H9 (cell line): ENCODE results near the gene SGIP1. TPM values are rescaled to one million over a fixed set of nuclear protein-coding genes. Genes with fewer than 3 reads are reported as not detected.

Experiments
- DNase-seq: peaks from one replicate; pipeline ENCODE4 v3.0.0-alpha.2; 2017
- H2AFZ ChIP-seq: one replicate; pipeline ENCODE4 v1.6.1; 2013; ENCODE audit warnings: mild to moderate bottlenecking, low read length, control low read depth, moderate library complexity
- H2AK5ac ChIP-seq: 2 replicates; pipeline ENCODE4 v1.6.1; 2013; ENCODE audit warnings: low read length, control low read depth, mixed read lengths; ENCODE audit not compliant: insufficient read length
- H2BK120ac ChIP-seq: one replicate; pipeline ENCODE4 v1.6.1; 2013; ENCODE audit warnings: low read depth, mild to moderate bottlenecking, low read length, control low read depth, inconsistent platforms; ENCODE audit not compliant: poor library complexity, severe bottlenecking
- H2BK12ac ChIP-seq: 2 replicates; pipeline ENCODE4 v1.6.1; 2013; ENCODE audit warnings: low read length, control low read depth, mixed read lengths, low read depth; ENCODE audit not compliant: insufficient read length
- H2BK15ac ChIP-seq: 2 replicates; pipeline ENCODE4 v1.6.1; 2013; ENCODE audit warnings: low read depth, low read length, control low read depth
- H2BK20ac ChIP-seq: one replicate; pipeline ENCODE4 v1.6.1; 2013; ENCODE audit warnings: low read depth, mild to moderate bottlenecking, low read length, control low read depth, inconsistent platforms; ENCODE audit not compliant: poor library complexity, severe bottlenecking
- H2BK5ac ChIP-seq: 2 replicates; pipeline ENCODE4 v1.6.1; 2013; ENCODE audit warnings: low read length, control low read depth, mixed read lengths; ENCODE audit not compliant: insufficient read length
- H3K14ac ChIP-seq: 2 replicates; pipeline ENCODE4 v1.6.1; 2013; ENCODE audit warnings: low read length, control low read depth; ENCODE audit not compliant: insufficient read depth
- H3K18ac ChIP-seq: 2 replicates; pipeline ENCODE4 v1.6.1; 2013; ENCODE audit warnings: low read depth, mild to moderate bottlenecking, mixed read lengths, low read length, control low read depth; ENCODE audit not compliant: insufficient read length
- H3K23ac ChIP-seq: 2 replicates; pipeline ENCODE4 v1.6.1; 2013; ENCODE audit warnings: low read length, control low read depth, mixed read lengths, low read depth; ENCODE audit not compliant: insufficient read length
- H3K23me2 ChIP-seq: 2 replicates; pipeline ENCODE4 v1.6.1; 2013; ENCODE audit warnings: low read depth, mild to moderate bottlenecking, mixed read lengths, low read length, control low read depth; ENCODE audit not compliant: insufficient read length, poor library complexity, severe bottlenecking
- H3K27ac ChIP-seq: 2 replicates; pipeline ENCODE4 v1.5.1; 2013; ENCODE audit warnings: low read length, control low read depth, mixed read lengths, low read depth; ENCODE audit not compliant: insufficient read length
- H3K27me3 ChIP-seq: 2 replicates; pipeline ENCODE4 v1.6.1; 2013; ENCODE audit warnings: low read length, control low read depth, inconsistent platforms; ENCODE audit not compliant: insufficient read depth
- H3K4ac ChIP-seq: 2 replicates; pipeline ENCODE4 v1.6.1; 2013; ENCODE audit warnings: low read depth, mild to moderate bottlenecking, control low read depth, inconsistent platforms, low read length, moderate library complexity
- H3K4me1 ChIP-seq: 2 replicates; pipeline ENCODE4 v1.6.1; 2013; ENCODE audit warnings: low read length, control low read depth, inconsistent platforms; ENCODE audit not compliant: insufficient read depth
- H3K4me2 ChIP-seq: 2 replicates; pipeline ENCODE4 v1.6.1; 2013; ENCODE audit warnings: low read length, control low read depth, mixed read lengths; ENCODE audit not compliant: insufficient read length, insufficient read depth
- H3K56ac ChIP-seq: 2 replicates; pipeline ENCODE4 v1.6.1; 2013; ENCODE audit warnings: low read depth, mild to moderate bottlenecking, mixed read lengths, low read length, control low read depth; ENCODE audit not compliant: insufficient read length
- H3K79me1 ChIP-seq: 2 replicates; pipeline ENCODE4 v1.6.1; 2013; ENCODE audit warnings: low read depth, mild to moderate bottlenecking, moderate library complexity, low read length, control low read depth, inconsistent platforms; ENCODE audit not compliant: insufficient read depth, poor library complexity, severe bottlenecking
- H3K79me2 ChIP-seq: 2 replicates; pipeline ENCODE4 v1.6.1; 2013; ENCODE audit warnings: low read length, control low read depth, inconsistent platforms; ENCODE audit not compliant: insufficient read depth
- H3K9ac ChIP-seq: 2 replicates; pipeline ENCODE4 v1.6.1; 2013; ENCODE audit warnings: low read length, control low read depth, mixed read lengths; ENCODE audit not compliant: insufficient read length; ENCODE audit errors: extremely low read depth
- H3K9me3 ChIP-seq: one replicate; pipeline ENCODE4 v1.6.1; 2013; ENCODE audit warnings: low read depth, low read length, inconsistent platforms; ENCODE audit not compliant: control insufficient read depth
- H3T11ph ChIP-seq: one replicate; pipeline ENCODE4 v1.6.1; 2013; ENCODE audit warnings: mild to moderate bottlenecking, low read length, control low read depth, inconsistent platforms
- H4K20me1 ChIP-seq: one replicate; pipeline ENCODE4 v1.6.1; 2013; ENCODE audit not compliant: control insufficient read depth, insufficient read length, insufficient read depth
- H4K5ac ChIP-seq: 2 replicates; pipeline ENCODE4 v1.6.1; 2013; ENCODE audit warnings: low read depth, mild to moderate bottlenecking, mixed read lengths, low read length, control low read depth; ENCODE audit not compliant: insufficient read length
- H4K8ac ChIP-seq: replicated peaks from 2 replicates; pipeline ENCODE4 v1.6.1; 2013; ENCODE audit warnings: low read length, control low read depth, mixed read lengths, low read depth; ENCODE audit not compliant: insufficient read length
- H4K91ac ChIP-seq: 2 replicates; pipeline ENCODE4 v1.6.1; 2013; ENCODE audit warnings: low read depth, mild to moderate bottlenecking, moderate library complexity, mixed read lengths, low read length, control low read depth; ENCODE audit not compliant: insufficient read length
- H3K27ac Mint-ChIP-seq, 3 experiments: 2 replicates in 2 of 3; 3 replicates in 1 of 3; pipeline ENCODE4 v1.8.0; 2020 to 2021; ENCODE audit warnings: mixed read lengths in 3 of 3, mild to moderate bottlenecking in 1 of 3, moderate library complexity in 1 of 3
- H3K27me3 Mint-ChIP-seq: 2 replicates; pipeline ENCODE4 v1.8.0; 2021; ENCODE audit warnings: low read depth, mild to moderate bottlenecking, moderate library complexity, mixed read lengths
- H3K36me3 Mint-ChIP-seq, 3 experiments: 2 replicates in 2 of 3; 3 replicates in 1 of 3; pipeline ENCODE4 v1.8.0; 2020 to 2021; ENCODE audit warnings: low read depth in 3 of 3, mixed read lengths in 3 of 3; ENCODE audit not compliant: insufficient read depth in 1 of 3
- H3K4me1 Mint-ChIP-seq, 2 experiments: 2 replicates each; pipeline ENCODE4 v1.8.0; 2020; ENCODE audit warnings: mixed read lengths in 2 of 2
- H3K4me3 Mint-ChIP-seq, 2 experiments: 2 replicates in 1 of 2; 3 replicates in 1 of 2; pipeline ENCODE4 v1.8.0; 2020 to 2021; ENCODE audit warnings: mild to moderate bottlenecking in 2 of 2, mixed read lengths in 2 of 2, moderate library complexity in 1 of 2
- H3K9me3 Mint-ChIP-seq, 2 experiments: 2 replicates in 1 of 2; 3 replicates in 1 of 2; pipeline ENCODE4 v1.8.0; 2020; ENCODE audit warnings: mild to moderate bottlenecking in 2 of 2, mixed read lengths in 2 of 2, moderate library complexity in 1 of 2
- WGBS: extraction: QIAGEN DNeasy Blood & Tissue Kit; methylation state at CpG from one replicate; pipeline ENCODE4 v1.1.7; 2013; ENCODE audit warnings: missing lambda C conversion rate, low lambda C conversion rate, mixed read lengths; ENCODE audit not compliant: insufficient read length; ENCODE audit errors: extremely low coverage; 5-methylcytosine and 5-hydroxymethylcytosine counted together
- total RNA-seq: library from RNA; stranded (reverse); gene quantifications from 2 replicates; pipeline ENCODE4 v1.2.1, GENCODE V29; 2021
- TF ChIP-seq, protein P1 (sequence below): fragments of 200-600 bp; sonication (generic); conservative IDR thresholded peaks from 3 replicates; pipeline ENCODE4 v1.8.0; 2021; ENCODE audit warnings: antibody characterized with exemption, mild to moderate bottlenecking

The SGIP1 gene
- total RNA-seq, 1 experiment from 2014 or later = 1.5 TPM

DNA sequence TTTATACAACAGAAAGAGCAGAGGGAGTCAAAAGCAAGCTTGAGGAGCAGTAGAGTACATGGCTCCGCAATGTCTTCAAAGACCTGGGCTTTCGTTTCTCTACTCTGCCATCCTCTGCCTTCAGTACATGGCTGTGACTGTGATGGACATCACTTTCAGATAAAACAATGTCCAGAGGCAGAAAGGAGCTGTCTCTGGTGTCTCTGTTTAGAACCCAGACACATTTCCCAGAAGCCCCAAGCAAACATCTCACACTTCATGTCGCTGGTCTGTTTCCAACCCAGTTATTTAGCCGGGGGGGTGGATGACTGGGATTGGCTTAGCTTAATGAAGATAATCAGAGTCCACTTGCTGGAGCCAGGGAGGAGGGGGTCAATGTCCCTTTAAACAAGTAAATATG is 25.6 kb downstream of the SGIP1 start:
- TF ChIP-seq, protein P1, sequence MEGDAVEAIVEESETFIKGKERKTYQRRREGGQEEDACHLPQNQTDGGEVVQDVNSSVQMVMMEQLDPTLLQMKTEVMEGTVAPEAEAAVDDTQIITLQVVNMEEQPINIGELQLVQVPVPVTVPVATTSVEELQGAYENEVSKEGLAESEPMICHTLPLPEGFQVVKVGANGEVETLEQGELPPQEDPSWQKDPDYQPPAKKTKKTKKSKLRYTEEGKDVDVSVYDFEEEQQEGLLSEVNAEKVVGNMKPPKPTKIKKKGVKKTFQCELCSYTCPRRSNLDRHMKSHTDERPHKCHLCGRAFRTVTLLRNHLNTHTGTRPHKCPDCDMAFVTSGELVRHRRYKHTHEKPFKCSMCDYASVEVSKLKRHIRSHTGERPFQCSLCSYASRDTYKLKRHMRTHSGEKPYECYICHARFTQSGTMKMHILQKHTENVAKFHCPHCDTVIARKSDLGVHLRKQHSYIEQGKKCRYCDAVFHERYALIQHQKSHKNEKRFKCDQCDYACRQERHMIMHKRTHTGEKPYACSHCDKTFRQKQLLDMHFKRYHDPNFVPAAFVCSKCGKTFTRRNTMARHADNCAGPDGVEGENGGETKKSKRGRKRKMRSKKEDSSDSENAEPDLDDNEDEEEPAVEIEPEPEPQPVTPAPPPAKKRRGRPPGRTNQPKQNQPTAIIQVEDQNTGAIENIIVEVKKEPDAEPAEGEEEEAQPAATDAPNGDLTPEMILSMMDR = no peak
- Histone ChIP-seq H2AFZ (no peak overlapping the region), H3K23me2 (no peaks in the 10 kb centered on the region), H3K18ac (no peak overlapping the region), H4K91ac (no peak overlapping the region), H3K4ac (no peak overlapping the region), H3K4me2 (no peak overlapping the region), H3K14ac (no peak overlapping the region), H3K9ac (no peak overlapping the region), H2BK15ac (no peak overlapping the region), H3K27ac (no peak overlapping the region), H3K79me1 (no peaks in the 10 kb centered on the region), H3K79me2 (no peaks in the 10 kb centered on the region), H3K23ac (no peak overlapping the region), H3K9me3 (no peaks in the 10 kb centered on the region), H4K5ac (no peak overlapping the region), H2BK5ac (no peak overlapping the region), H2BK120ac (no peak overlapping the region), H2BK20ac (no peak overlapping the region), H3K4me1 (peaks cover 9% of the 10 kb centered on the region; the same call in 1 of the 2 replicates), H3K27me3 (no peaks in the 10 kb centered on the region), H3T11ph (no peak overlapping the region), H2BK12ac (no peak overlapping the region), H2AK5ac (no peak overlapping the region), H3K56ac (no peak overlapping the region), H4K8ac (no peak overlapping the region), H4K20me1 (no peaks in the 10 kb centered on the region)
- no peak for DNase-seq
- Mint-ChIP-seq H3K27me3 (no peaks in the 10 kb centered on the region), H3K9me3 (no peaks in the 10 kb centered on the region), H3K36me3 (no peaks in the 10 kb centered on the region), H3K4me3 (no peak overlapping the region), H3K4me1 (peaks cover 9 to 18% of the 10 kb centered on the region in 2 experiments), H3K27ac (no peak overlapping the region)
- WGBS = no CpG with 5 or more reads among the region's 4 CpGs
